CD4-positive, alpha-beta T cell treated with Interleukin-1 beta for 1 hour (primary cell): Measurements from ENCODE around the gene YPEL2.

Source experiments
- DNase-seq, 2 donors: peaks; one replicate each; pipeline ENCODE4 v3.0.0-alpha.2; 2020 to 2022

YPEL2 gene

DNA sequence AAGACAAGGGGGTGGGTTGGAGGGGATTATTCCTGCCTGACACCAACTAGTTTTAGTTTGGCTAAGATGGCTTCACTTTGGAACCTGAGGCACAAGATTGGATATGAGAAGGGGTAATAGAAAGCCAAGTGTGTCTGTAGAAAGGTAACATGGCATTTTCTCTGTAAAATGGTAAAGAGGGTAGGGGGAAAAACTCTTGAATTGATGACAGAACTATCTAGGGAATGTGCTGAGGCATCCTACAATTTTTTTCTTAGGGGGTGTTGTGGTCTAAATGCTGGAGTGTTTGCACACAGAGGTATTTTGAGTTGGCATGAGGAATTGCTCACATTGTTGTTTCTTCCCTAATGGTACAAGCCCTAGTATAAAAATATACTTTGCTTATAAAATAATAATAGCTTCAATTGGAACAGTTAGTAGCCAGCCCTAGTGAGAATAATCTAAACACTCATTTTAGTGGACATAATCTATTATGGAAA is 25.8 kb downstream of the YPEL2 start:
- no peak for DNase-seq

DNA sequence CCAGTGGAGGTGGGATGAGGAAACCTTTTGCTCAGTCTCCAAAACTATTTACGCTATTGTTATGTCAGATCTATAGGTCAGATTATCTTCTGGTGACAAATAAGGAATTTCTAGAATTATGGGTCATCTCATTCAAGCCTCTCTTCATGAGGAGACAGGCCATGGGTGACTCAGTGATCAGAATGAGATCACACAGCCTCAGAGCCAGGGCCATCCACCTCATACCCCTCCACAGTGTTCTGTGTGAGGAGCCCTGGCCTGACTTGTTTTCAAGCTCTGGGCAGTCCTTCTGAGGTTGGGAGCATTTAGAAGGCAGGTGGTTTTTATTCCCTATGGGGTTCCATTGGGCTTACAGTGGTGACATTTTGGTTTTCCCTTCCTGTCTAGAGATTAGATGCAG is 26.5 kb downstream of the YPEL2 start:
- DNase-seq = no peak

DNA sequence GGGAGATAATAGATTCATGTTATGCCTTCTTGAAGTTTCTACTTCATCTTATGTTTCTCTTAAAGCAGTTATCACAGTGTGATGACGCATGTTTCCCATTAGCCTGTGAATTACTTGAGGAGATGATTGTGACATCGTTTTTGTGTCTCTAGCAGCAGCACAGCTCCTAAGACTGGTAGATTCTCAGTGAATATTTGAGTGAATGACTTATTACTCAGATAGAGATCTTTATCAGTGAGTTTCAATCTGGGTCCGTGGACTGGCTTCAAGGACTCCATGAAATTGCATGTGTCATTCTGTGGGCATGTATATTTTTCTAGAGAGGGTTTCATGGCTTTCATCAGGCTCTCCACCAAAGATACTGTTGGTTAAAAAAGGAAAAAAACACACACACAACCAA is 29.9 kb downstream of the YPEL2 start:
- no peak for DNase-seq

DNA sequence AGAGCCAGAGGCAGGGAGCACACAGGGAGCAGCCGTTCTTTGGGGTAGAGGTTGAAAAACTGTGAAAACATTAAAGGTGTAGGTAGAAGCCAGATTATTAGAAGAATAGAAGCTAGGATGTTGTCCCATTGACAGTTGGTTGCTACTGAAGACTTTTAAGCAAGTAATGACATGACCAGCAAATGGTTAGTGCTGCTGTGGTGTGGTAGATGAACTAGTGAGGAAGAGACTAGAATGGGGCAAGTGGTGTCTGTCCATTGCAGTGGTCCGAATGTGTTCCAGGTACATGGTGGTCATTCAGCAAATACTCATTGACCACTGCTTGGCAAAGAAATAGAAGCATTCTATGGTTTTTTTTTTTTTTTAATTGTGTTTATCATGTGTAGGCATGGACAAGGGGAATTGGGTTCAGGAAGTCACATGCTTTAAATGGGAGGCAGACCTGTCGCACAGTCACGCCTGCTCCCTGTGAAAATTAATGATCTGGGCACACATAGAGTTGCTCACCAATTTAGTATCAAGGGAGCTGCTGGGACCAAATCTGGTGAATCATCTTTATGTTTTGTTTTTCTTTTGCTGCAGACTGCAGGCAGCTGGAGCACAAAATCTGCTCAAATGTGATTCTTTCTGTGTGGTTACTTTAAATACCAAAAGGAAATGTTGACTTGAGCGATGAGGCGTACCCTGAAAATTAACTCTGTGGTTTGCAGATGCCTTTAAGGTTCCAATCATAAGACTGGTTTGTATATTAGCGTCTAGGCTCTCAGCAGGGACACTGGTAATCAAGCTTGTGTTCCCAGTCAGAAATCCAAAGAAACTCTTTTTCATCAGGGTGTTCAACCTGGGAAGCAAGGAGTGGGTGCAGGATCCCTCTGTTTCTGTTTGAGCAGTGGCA is 30.7 kb downstream of the YPEL2 start:
- peak; percentile 7 to 34 for DNase-seq

DNA sequence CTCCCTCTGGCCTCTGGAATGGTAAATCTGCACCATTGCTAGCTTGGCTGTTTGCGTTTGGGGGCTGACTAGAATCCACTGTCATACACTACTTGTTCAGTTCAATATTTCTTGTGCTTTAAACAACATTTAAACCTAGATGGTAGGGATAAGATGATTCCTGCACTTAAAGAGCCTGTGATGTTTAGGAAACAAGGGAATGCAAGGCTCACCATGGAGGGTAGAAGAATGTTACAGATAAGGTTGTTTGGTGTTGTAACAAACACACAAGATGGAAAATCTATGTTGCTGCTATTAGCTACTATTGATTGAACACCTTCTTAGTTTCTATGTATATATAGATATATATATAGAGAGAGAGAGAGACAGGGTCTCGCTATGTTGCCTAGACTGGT is 31.4 kb downstream of the YPEL2 start:
- no peak for DNase-seq

DNA sequence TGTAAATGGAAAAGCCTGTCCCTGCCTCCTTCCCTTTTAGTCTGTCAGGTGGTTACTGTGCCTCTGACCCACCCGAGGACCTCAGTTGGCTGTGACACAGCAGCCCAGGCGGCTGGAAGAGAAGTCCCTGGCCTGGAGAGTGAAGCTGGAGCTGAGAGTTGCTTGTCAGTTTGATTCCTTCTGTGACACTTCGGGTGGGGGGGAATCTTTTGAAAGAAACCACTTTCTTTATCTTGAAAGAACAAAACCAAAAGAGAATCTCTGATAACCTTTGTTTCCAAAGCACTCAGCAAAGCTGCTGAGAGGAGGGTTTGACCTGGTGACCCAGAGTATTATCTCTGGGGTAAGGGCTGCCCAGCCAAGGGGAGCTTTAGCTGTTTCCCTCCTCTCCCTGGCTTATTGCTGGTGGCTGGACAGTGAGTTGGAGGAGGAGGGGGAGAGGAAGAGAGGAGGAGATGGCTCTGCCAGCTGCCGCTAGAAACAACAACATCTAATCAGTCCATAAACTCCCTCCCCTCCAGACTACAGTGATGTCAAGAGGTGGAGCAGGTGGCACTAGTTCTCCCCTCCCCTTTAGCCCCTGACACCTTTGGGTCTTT is 34.0 kb downstream of the YPEL2 start:
- DNase-seq = peak; percentile 9 to 32

DNA sequence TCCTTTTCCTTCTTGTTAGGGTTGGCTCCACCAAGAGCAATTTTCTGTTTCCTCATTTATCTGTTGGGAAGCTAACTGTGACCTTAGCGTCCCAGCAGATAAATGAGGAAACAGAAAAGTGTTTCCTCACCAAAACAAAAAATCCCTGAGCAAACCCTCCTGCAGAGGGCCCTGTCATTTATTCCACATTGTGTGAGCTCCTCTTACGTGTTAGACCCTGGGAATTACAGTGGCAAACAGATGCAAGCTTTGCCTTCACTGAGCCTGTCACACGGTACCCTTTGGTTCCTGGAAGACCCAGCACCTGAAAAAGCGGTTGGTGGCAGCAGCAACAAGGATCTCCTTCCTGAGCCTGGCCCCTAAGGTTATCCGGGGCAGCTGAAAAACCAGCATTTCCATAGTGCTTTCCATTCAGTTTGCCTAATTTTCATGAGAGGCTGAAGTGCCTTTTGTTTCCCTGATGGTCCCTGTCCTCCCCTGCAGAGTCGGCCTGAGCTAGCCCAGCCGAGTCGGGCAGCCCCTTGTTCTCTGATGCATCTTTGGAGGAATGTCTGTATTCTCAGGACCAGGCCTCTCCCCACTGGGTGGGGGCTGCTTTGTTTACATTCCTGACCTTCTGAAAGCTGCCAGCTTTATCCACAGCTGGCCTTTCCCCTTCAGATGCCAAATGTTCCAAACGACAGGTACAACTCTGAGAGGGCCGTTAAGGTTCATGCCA is 34.7 kb downstream of the YPEL2 start:
- no peak for DNase-seq

DNA sequence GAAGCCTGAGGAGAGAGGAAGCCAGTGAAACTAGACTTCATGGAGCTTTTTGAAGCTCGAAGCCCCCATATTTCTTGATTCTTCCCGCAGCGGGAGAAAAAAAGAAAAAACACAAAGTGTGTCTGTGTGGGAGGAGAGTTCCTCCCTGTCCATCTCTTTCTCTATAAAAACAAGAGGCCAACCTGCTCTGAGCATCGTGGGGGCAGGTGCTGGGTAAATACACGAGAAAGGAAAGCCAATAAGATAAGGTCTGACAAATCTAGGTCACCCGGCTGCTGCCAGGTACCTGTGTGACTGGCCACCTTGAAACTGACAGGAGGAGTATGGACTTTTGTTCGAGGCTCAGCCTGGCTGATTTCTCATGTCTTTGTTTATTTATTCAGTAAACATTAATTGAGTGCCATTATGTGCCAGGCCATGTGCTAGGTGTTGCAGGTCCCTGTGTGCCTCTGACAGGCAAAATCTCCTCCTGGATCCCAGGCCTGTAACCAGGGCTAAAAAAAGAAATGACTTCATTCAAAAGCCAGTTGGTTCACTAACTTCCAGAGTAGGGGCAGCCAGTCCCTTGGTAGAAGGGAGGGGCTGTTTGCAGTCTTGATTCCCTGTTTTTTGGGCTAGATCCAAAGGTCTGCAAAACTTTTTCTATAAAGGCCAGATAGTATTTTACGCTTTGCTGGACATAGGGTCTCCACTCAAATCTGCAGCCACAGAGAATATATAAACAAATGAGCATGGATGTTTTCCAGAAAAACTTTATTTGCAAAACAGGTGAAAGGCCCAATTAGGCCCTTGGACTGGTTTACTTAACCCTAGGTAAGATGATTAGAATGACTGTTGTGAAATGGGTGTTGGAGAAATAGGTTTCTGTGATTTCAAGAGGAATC is 35.6 kb downstream of the YPEL2 start:
- no peak for DNase-seq

DNA sequence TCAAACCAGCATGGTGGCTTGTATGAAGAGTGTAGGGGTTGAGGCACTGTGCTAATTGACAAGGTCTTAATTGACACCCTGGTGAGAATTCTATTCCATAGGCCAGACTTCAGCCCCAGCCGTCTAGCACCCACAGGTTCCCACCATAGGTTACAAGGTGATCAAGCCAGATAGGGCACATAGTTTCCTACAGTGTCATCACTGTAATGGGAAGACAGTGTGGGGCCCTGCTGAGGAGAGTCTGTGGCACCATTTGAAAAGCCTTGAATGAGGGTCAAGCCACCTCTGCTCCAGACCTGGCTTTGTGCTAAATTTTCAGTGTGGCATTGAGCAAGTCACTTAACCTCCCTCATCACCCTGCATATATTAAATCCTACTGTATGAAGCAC is 36.2 kb downstream of the YPEL2 start:
- DNase-seq = no peak

DNA sequence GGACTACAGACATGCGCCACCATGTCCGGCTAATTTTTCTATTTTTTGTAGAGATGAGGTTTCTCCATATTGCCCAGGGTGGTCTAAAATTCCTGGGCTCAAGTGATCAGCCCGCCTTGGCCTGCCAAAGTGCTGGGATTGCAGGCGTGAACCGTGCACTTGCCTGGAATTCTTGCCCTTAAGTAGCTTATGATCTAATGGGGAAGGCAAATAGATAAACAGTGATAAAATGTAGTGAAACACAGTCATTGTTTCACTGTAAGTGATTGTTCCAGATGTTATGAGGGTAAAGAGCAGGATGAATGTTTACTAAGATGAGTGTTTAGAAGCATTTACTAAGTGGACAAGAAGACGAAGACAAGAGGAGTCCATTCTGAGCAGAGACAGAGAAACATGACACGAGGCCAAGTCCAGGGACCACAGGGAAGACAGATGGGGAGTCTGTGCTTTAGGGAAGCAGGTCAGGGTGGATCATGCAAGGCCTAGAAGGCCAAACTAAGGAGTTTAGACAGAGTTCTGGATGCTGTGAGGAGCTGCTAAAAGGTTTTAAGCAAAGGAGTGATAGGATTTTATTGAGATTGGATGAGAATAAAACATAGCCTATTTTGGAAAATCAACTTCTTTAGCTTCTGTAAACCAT is 36.9 kb downstream of the YPEL2 start:
- DNase-seq = no peak

DNA sequence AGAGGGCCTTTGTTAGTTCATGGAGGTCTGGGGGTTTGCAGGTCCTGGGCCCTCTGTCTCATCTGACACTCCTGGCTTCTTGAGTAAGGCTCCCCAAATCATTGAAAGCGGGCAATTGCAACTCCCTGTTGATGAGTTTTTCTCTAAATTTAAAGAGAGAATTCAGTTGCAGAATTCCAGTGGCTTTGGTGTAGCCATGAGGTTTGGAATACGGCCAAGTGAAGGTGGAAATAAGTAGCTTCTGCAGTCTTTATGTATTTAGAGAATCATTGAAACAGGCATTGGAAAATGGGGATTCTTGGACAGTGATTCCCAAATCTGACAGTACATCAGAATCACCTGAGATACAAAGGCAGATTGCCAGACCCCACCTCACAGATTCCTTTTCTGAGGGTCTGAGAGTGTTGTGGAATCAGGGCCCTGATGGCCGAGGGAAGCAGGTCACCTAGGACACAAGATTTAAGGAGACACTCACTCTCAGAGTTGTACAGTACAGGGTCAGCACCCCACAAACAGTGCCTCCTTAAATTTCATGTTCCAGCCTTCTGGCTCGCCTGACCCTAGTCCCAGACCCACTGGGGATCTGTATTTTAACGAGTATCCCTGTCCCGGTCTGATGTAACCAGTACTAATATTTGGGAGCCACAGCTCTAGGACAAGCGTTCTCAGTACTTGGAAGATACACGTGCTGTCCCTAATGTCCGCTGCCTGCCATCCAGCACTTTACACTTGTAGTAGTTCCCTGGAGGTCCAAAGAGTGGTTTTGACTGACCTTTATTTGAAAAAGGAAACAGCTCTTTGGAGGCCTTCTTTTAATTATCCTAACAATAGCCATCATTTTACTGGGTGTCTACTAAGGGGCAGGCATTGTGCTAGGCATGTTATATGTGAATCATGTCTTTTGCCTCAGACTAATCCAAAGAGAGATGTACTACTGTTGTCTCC is 37.8 kb downstream of the YPEL2 start:
- no peak for DNase-seq

DNA sequence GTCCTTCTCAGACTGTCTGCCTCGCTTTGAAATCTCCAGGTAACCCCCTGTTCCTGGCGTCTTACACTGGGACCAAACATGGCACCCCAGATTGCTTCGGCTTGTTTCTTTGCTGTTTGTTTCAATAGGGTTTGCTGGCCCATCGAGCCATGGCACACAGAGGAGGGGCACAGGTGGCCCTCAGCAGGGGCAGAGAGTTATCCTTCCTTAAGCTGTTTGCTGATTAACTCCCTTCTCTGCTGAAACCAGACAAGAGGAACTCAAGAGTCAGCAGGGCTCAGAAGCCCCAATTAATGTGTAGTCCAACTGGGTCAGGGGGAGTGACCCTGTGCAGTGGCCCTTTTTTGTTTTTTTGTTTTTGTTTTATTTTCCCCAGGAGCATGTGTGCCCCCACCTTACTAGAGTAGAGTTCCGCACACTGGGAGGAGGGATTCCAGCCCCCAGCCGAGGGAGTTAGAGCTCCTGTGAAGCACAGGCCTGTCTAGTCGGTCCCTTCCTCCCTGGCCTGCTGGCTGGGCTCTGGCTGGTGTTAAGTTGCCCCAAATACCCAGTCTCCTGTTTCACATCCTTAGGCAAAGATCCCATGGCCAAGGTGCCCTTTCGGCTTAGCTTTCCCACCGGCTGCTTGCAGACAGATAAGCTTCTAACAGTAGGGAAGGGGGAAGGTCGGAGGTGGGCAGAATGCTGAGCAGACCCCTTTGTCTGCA is 39.3 kb downstream of the YPEL2 start:
- DNase-seq = no peak

DNA sequence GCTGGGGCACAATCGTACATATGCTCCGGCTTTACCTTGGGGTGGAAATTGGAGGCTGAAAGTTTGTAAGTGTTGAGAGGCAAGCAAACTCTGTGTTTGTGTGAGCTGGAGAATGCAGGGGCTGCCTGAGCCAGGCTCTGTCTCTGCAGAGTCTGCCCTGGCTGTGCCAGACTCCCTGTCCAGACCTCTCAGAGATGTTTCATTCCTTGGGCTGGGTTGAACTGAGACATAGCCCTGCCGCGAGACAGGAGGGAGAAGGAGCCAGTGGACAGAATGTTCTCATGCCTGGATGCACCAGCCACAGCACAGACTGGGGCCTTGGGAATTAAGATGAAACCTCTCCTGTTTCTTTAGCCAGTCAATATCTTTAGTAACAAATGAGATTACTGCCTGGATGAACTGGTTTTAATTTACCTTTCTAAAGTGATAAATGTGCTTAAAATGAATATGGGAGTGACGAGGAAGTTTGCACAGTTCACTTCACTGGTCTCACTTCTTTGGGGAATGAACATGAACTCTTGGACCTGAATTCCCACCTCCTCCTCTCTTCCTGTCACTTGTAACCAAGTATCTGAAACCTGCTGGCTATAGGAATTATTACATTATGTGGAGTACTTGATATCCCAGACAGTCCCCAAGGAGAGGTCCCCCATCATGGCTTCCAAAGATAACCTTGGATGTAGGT is 40.1 kb downstream of the YPEL2 start:
- DNase-seq = no peak

DNA sequence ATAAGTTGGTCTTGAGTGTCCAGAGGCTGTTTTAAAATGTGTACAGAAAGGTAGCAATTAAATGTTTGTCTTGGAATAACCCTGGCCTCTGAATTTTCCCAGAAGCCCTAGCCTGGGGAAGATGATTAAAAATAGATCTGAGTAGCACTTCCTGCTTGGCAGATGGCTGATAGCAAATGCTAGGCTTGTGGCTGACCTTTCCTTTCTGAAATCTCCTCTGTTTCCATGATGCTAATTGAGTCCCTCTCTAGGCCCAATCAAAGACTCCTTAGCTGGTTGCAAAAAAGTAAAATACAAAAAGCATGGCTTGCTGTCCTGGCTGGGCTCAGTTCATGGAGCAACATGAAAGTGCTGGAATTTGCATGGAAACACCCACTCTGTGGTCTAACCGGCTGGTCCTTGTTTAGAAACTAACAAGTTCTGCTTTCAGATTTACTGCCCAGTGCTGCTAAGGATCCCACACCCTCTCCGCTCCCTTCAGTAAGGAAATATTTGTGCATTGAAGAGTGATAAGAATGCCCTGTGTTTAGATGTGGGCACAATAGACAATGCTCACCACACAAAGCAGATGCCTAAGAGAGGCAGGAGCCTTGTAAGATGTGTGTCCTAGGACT is 40.8 kb downstream of the YPEL2 start:
- peak in 1 of 2 donors; percentile 14 for DNase-seq

DNA sequence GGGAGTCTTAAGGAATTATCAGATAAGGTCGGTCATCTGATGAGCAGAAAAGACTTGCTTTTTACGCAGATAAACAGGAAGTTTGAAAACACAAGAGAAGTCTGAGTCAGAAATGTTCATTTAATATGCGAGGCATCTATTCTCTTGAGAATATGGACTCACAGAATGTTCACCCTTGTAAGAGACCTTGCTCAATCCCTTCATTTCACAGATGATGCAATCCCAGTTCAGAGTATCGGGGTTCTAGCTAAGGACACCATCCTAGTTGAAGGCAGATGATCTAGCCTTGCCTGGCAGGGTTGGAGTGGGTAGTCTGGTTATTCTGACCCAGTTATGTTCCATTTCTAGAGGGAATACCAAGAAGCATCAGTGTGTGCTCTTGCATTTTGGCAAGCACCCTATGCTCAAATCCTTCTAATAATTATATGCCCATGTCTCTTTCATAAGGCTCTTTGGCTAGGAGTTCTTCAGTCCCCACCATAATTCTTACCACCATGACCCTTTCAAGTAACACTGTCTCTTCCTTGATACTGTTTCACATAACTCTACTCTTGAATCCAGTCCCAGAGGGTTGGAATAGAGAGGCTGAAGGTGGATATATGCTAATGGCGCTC is 42.5 kb downstream of the YPEL2 start:
- peak in 1 of 2 donors; percentile 16 for DNase-seq

DNA sequence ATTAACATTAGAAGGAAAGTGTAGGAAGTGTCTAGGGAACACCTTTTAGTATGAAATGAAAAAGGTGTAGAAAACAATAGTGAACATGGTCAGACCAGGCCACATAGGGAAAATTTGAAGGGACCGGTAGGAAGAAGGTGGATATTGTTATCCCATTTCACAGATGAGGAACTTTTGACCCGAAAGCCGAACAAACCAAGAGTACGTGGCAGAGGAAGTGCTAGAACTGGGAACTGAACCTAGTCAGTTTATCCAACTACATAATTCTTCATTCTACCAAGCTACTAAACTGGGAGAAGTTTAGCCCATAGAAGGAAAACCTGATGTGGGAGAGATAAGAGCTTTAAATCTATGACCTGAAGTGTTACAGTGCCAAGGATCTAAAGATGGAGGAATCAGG is 43.2 kb downstream of the YPEL2 start:
- no peak for DNase-seq

DNA sequence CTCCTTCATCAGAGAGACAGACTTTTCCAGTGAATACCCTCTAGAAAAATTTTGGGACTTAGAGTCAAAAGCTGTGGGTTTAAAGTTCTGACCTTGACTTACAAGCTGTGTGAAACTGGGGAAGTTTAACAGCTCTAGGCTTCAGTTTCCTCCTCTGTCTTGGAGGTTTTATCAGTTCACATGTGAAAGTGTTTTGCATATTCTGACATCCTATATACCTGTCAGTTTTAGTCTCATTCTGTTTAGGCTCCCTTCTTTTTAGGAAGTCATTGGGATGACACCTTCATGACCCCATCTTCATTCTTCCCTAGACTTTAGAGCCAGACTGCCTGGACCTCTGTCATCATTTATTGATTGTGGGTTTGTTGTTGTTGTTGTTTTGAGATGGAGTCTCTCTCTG is 44.4 kb downstream of the YPEL2 start:
- no peak for DNase-seq

DNA sequence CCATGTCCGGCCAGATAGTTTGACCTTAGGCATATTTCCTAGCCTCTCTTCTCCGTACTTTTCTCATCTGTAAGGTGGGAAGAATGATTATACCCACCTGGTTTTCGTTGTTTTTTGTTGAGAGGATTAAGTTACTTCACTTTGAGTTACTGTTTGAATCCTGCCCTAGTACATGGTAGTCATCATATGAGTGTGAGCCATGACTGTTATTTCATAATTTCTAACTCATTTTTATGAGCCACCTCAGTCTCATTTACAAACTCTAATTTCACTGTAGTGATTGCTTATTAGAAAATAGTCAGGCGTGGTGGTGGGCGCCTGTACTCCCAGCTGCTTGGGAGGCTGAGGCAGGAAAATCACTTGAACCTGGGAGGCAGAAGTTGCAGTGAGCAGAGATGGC is 45.1 kb downstream of the YPEL2 start:
- DNase-seq = no peak

DNA sequence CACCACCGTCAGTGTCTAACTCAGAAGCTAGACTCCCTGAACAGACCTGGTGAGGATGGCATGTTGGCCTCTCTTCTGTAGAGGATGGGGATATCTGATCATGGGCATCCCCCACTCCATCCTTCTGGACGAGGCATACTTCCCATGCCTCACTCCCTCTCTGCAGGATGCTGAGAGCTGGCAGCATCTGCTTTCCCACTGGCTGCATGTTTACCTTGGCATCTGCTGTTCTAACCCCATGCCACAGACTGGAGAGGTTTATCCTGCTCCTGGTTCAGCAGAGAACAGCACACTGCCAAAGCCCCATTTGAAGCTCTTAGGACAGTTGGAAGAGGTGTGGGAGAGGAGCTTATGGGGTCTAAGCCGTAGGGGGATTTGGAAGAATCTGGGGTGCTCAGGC is 46.0 kb downstream of the YPEL2 start:
- DNase-seq = no peak
